ENCODE results near the gene RABL2B. TPM values are rescaled to one million over a fixed set of nuclear protein-coding genes. Genes with fewer than 3 reads are reported as not detected.
"Not testable (repeated sequence)": the region's sequence is repeated elsewhere in the genome, so short reads cannot be mapped to it uniquely, and the experiment has no call there.

RABL2B gene
- total RNA-seq, 3 donors from 2014 or later, result 28.3 to 38.4 (median 28.4) TPM

GRCh38 chr22:50749302-50750074 lies 33.9 kb downstream of the RABL2B start:
- not testable (repeated sequence) for H3K9me3 Mint-ChIP-seq

GRCh38 chr22:50748630-50749029 lies 34.8 kb downstream of the RABL2B start:
- not testable (repeated sequence) for H3K9me3 Mint-ChIP-seq; H3K4me1 Mint-ChIP-seq (ENCODE audit: low read depth); H3K36me3 Mint-ChIP-seq (ENCODE audit: insufficient read depth); ATAC-seq; DNase-seq; H3K4me3 Mint-ChIP-seq; H3K27me3 Mint-ChIP-seq (ENCODE audit: low read depth)

More at GRCh38 chr22:50749302-50750074, 33.9 kb downstream of the RABL2B start:
- not testable (repeated sequence) for H3K27me3 Mint-ChIP-seq (ENCODE audit: low read depth); H3K4me3 Mint-ChIP-seq; H3K36me3 Mint-ChIP-seq (ENCODE audit: insufficient read depth); ATAC-seq; H3K4me1 Mint-ChIP-seq (ENCODE audit: low read depth); DNase-seq

GRCh38 chr22:50747521-50747920 lies 35.9 kb downstream of the RABL2B start:
- not testable (repeated sequence) for DNase-seq

GRCh38 chr22:50744424-50744823 lies 39.0 kb downstream of the RABL2B start:
- not testable (repeated sequence) for H3K4me3 Mint-ChIP-seq; DNase-seq; H3K9me3 Mint-ChIP-seq; ATAC-seq; H3K4me1 Mint-ChIP-seq (ENCODE audit: low read depth); H3K36me3 Mint-ChIP-seq (ENCODE audit: insufficient read depth); H3K27me3 Mint-ChIP-seq (ENCODE audit: low read depth)

More at GRCh38 chr22:50747521-50747920, 35.9 kb downstream of the RABL2B start:
- not testable (repeated sequence) for ATAC-seq; H3K4me1 Mint-ChIP-seq (ENCODE audit: low read depth); H3K36me3 Mint-ChIP-seq (ENCODE audit: insufficient read depth); H3K9me3 Mint-ChIP-seq; H3K27me3 Mint-ChIP-seq (ENCODE audit: low read depth); H3K4me3 Mint-ChIP-seq

- H3K36me3 Mint-ChIP-seq (ENCODE audit: insufficient read depth); H3K27me3 Mint-ChIP-seq (ENCODE audit: low read depth); ATAC-seq; DNase-seq; H3K4me3 Mint-ChIP-seq; H3K4me1 Mint-ChIP-seq (ENCODE audit: low read depth); H3K9me3 Mint-ChIP-seq: not testable (repeated sequence)
Observed at GRCh38 chr22:50740714-50741113, 42.7 kb downstream of the RABL2B start.

DNA sequence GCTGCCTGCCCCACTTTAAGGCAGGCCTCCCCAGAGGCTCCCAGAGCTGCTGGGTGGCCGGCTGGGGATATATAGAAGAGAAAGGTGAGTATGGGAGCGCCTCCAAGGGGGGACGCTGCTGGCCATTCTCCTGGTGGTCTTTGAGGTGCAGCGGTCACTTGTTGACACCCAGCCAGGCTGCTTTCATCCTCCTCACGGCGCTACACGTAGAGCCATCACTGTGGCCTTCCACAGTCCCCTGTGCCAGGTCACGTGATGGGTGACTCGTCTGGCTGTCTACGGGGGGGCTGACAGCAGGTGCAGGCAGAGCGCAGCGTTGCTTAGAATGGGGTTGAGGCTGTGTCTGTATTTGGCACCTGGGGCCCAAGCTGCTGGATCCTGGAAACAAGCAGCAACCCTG lies 43.5 kb downstream of the RABL2B start:
- no peaks in the 10 kb centered on the region for H3K4me1 Mint-ChIP-seq (ENCODE audit: low read depth)
- ATAC-seq (no peak), DNase-seq (no peak)
- H3K9me3 Mint-ChIP-seq, result no peaks in the 10 kb centered on the region
- H3K4me3 Mint-ChIP-seq, result no peak overlapping the region
- H3K36me3 Mint-ChIP-seq (ENCODE audit: insufficient read depth), result no peaks in the 10 kb centered on the region
- no peaks in the 10 kb centered on the region for H3K27me3 Mint-ChIP-seq (ENCODE audit: low read depth)

- Mint-ChIP-seq H3K36me3 (ENCODE audit: insufficient read depth) (no peaks in the 10 kb centered on the region), H3K9me3 (no peaks in the 10 kb centered on the region), H3K4me1 (ENCODE audit: low read depth) (no peaks in the 10 kb centered on the region), H3K4me3 (no peak overlapping the region), H3K27me3 (ENCODE audit: low read depth) (no peaks in the 10 kb centered on the region)
- ATAC-seq, result no peak
- no peak for DNase-seq
Observed at GRCh38 chr22:50739279-50739691, 44.2 kb downstream of the RABL2B start.

DNA sequence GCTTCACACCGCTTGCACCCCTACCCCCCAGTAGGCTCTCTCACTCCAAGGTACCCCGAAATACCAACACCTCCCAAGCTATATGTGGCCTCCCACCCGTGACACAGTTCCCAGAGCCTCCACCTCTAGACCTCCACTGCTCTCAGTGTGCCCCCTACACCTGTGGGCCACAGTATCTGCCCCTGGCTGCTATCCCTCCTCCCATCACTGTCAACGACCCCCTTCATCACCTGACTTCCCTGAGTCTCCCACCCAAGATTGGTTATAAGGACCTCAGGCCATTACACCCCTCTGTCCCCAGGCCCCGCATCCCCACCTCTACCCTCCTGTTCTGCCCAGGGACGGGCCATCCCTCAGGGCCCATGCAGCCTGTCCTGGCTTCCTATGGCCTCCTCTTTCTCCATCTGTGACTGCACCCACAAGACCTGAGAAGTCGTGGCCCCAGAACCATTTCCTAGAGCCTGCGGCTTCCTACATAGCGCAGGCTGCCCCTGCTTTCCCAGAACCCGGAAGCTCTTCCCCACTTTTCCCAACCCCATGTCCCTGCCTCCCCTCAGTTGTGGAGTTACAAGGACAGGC lies 44.7 kb downstream of the RABL2B start:
- DNase-seq, result no peak
- Mint-ChIP-seq H3K36me3 (ENCODE audit: insufficient read depth) (no peaks in the 10 kb centered on the region), H3K4me3 (no peak overlapping the region), H3K9me3 (no peaks in the 10 kb centered on the region), H3K27me3 (ENCODE audit: low read depth) (peaks cover 2% of the 10 kb centered on the region), H3K4me1 (ENCODE audit: low read depth) (no peaks in the 10 kb centered on the region)
- ATAC-seq, result no peak

DNA sequence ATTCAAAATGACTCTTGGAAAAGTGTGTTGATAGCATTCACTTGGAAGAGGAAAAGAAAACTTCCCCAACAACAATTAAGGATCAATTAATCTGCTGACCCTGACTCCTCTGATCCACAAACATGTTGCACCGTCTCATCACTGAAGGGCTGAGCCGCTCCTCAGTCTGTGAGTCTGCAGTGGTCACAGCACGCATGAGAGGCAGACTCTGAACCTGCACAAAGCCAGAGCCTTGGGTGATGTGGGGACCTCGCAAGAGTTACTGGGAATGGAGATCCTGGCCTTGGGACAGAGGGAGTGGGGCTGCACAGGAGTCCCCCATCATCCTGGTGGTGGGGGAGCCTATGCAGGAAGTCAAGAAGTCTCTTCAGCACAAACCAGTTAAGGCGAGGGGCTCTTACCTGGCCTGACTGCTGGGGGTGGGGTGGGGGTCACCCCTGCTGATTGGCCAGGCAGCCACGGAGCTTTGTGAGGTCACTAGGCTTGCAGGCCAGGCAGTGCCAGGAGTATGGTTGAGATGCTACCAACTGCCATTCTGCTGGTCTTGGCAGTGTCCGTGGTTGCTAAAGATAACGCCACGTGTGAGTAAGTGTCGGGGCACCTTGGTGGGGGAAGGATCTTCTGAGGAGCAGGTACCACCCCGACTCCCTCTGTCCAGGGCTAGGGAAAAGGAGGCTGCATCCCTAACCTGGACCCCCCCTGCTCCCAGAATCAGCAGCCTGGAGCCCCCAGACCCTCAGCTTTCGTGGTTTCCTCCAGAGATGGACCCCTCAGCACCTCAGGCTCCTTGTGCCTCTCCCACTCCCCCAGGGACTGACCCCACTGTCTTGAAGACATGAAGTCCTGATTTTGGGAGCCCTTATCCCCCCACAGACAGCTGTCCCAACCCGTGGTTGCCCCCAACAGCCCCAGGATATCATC lies 45.4 kb downstream of the RABL2B start, which contains the start of gene ACR:
TSS of gene ACR (plus strand) at position 477 of the 921 bp plus-strand sequence. CDS start at position 509, 32 bp downstream.
- Mint-ChIP-seq H3K36me3 (ENCODE audit: insufficient read depth) (no peaks in the 10 kb centered on the region), H3K9me3 (no peaks in the 10 kb centered on the region), H3K27me3 (ENCODE audit: low read depth) (peaks cover 2% of the 10 kb centered on the region), H3K4me1 (ENCODE audit: low read depth) (no peaks in the 10 kb centered on the region), H3K4me3 (no peak within 1 kb of the TSS)
- no peak for ATAC-seq
- no peak for DNase-seq

DNA sequence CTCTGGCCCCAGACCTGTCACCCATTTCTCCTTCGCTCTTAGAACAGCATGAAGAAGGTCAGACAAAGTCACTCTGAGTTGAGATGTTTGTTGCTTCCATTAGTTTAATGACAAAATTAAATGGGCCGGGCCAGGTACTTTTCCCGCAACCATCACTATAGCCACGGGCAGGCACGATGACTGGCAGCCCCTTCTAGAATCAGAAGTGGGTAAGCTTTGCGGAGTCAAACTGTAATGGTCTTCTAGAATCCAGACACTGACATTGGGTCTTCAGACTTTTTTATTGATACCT lies 47.8 kb downstream of the RABL2B start:
- ATAC-seq, result no peak

GRCh38 chr22:50734986-50735738 lies 48.3 kb downstream of the RABL2B start:
- Mint-ChIP-seq H3K9me3 (no peaks in the 10 kb centered on the region), H3K4me3 (no peak overlapping the region), H3K27me3 (ENCODE audit: low read depth) (peaks cover 2% of the 10 kb centered on the region), H3K36me3 (ENCODE audit: insufficient read depth) (no peaks in the 10 kb centered on the region), H3K4me1 (ENCODE audit: low read depth) (peaks cover 4% of the 10 kb centered on the region)
- DNase-seq (no peak), ATAC-seq (no peak)

More for the DNA sequence above, 47.8 kb downstream of the RABL2B start:
- Mint-ChIP-seq H3K27me3 (ENCODE audit: low read depth) (peaks cover 2% of the 10 kb centered on the region), H3K36me3 (ENCODE audit: insufficient read depth) (no peaks in the 10 kb centered on the region), H3K4me1 (ENCODE audit: low read depth) (peaks cover 4% of the 10 kb centered on the region), H3K4me3 (no peak overlapping the region), H3K9me3 (no peaks in the 10 kb centered on the region)
- no peak for DNase-seq

DNA sequence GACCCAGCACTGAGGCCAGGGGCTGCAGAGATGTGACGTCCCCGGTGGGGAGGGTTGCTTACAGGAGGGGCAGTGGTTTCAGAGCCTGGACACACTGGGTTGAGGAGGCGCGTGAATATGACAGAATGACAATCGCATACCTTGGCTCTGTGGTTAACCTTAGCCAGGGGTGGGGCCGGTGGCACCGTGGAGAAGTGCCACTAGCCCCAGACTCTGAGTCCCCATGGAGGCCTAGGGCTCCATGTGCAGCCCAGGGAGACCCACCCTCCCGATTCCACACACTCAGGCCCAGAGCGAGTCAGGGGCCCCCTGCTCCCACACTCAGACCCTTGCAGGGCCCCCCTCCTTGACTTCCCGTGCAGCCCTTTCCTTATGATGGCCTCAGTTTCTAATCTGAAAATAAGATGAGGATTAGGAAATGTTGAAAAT lies 49.1 kb downstream of the RABL2B start:
- no peak for ATAC-seq
- Mint-ChIP-seq H3K27me3 (ENCODE audit: low read depth) (peaks cover 2% of the 10 kb centered on the region), H3K4me3 (no peak overlapping the region)

DNA sequence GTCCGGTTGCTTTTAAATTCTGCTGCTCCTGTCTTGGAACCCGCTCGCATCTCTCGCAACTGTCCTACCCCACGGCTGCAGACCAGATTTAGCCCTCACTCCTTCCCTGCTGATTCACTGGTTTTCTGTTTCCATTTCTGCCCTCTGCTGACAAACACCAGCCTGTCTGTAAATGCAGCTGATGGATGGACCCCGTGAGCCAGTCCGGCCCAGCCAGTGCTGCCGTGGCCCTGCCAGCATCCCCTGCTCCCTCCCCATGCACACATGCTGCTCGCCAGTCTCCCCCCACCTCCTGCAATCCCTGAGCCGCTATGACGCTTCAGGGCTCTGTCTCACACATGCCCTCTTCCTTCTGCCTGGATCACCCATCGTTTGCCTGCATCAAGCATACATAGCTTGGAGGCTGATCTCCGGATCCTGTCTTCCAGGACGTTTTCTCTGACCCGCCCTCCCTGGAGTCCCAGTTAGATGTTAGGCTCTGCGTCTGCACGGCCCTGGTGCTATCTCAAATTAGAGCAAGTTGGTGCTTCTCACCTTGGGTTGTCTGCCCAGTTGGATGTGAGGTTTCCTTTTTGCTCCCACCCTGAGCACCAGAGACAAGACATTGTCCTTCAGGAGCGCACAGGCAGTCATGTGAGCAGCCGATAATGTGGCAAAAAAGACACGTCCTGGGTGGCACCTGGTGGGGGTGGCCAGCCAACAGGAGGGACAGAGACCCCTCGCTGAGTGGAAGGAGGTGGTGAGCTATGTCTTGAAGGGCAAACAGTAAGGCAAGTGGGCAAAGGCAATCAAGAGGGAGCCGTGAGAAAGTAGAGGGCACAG lies 49.7 kb downstream of the RABL2B start:
- no peaks in the 10 kb centered on the region for H3K9me3 Mint-ChIP-seq
- H3K4me1 Mint-ChIP-seq (ENCODE audit: low read depth), result peaks cover 4% of the 10 kb centered on the region
- H3K36me3 Mint-ChIP-seq (ENCODE audit: insufficient read depth), result no peaks in the 10 kb centered on the region
- no peak for DNase-seq
- ATAC-seq, result no peak
- no peak overlapping the region for H3K4me3 Mint-ChIP-seq
- peaks cover 2% of the 10 kb centered on the region for H3K27me3 Mint-ChIP-seq (ENCODE audit: low read depth)

More for the DNA sequence above, 49.1 kb downstream of the RABL2B start:
- H3K36me3 Mint-ChIP-seq (ENCODE audit: insufficient read depth), result no peaks in the 10 kb centered on the region
- no peaks in the 10 kb centered on the region for H3K9me3 Mint-ChIP-seq
- H3K4me1 Mint-ChIP-seq (ENCODE audit: low read depth), result peaks cover 4% of the 10 kb centered on the region
- no peak for DNase-seq
